Stimulated activated CD4-positive, alpha-beta T cell treated with anti-CD3 and anti-CD28 coated beads, Interleukin-12 subunit alpha, Interleukin-12 subunit beta, amount 100 ng/mL, for 4 hours (primary cell): ENCODE results near the gene TRIM7.
"Not testable (repeated sequence)": the region's sequence is repeated elsewhere in the genome, so short reads cannot be mapped to it uniquely, and the experiment has no call there.

Source experiments
- DNase-seq: peaks from one replicate; pipeline ENCODE4 v3.0.0-alpha.2; 2020

TRIM7 gene

DNA sequence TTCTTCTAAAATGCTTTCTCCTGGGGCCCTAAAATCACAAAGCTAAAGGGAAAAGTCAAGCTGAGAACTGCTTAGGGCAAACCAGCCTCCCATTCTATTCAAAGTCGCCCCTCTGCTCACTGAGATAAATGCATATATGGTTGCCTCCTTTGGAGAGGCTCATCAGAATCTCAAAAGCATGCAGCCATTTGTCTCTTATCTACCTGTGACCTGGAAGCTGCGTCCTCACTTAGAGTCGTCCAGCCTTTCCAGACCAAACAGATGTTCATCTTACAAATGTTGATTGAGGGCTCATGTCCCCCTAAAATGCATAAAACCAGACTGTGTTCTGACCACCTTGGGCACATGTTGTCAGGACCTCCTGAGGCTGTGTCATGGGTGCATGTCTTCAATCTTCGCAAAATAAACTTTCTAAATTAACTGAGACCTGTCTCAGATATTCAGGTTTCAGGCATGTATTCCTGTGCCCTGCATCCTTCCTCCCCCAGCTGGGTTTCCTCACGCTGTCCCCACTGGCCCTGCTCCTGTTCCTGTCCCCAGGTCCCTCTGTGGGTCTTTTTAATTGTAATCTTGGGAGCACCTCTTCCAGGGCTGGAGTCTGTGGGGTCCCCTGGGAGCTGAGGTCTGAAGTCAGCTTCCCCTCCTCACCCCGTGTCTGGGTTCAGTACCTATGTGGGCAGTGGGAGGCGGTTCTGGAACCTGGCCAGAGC lies 57.9 kb downstream of the TRIM7 start, which contains the start of gene OR2V2:
TSS of gene OR2V2 (plus strand) at position 660 of the 710 bp plus-strand sequence. CDS start 7,357 bp downstream, outside the sequence.
- DNase-seq: not testable (repeated sequence)

DNA sequence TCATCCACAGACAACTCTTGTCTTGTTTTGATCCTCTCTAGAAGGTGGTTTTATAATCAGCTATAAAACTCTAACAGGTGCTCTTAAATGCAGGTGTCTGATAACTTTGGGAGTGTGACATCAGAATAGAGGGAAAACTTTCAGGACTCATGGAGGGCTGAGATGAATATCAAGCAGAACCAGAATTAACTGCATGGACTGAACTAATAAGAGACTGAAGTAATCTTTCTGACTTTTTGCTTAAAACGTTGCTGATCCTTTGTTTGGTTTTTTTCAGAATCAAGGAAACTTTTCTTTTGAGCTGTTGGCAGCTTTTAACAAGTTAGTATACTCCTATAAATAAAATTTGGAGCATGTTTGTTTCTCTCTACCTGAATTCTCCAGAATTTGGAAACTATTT lies 59.9 kb downstream of the TRIM7 start:
- no peak for DNase-seq
